HG03097 (cell line): Measurements from ENCODE around the gene ASB3.
"Not testable (repeated sequence)": the region's sequence is repeated elsewhere in the genome, so short reads cannot be mapped to it uniquely, and the experiment has no call there.

ENCODE experiments used
- ATAC-seq: cut with Tn5 transposase; IDR thresholded peaks from one replicate; pipeline ENCODE4 v1.9.1; 2021; ENCODE audit not compliant: unreplicated experiment, low FRiP score

Gene ASB3

GRCh38 chr2:53787614-53788289, 999 bp upstream of the ASB3 start:
- peak; percentile 20 for ATAC-seq

- ATAC-seq = peak; percentile 0
Observed at GRCh38 chr2:53786352-53786704, 425 bp downstream of the ASB3 start.

DNA sequence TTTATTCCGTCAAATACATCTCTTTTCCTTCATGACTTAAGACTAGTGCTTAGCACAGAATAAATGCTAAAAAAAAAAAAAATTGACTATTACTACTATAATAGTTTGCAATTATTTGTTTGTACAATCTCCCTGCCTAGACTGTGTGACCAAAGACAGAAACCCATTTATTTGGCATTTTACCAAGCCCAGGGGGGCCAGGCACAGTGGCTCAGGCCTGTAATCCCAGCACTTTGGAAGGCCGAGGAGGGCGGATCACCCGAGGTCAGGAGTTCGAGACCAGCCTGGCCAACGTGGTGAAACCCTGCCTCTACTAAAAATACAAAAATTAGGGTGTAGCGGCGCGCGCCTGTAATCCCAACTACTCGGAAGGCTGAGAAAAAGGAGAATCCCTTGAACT, 1.4 kb downstream of the ASB3 start:
- ATAC-seq = no peak

- no peak for ATAC-seq
Observed at GRCh38 chr2:53784436-53784835, 2.3 kb downstream of the ASB3 start.

- no peak for ATAC-seq
Observed at GRCh38 chr2:53782676-53783075, 4.1 kb downstream of the ASB3 start.

DNA sequence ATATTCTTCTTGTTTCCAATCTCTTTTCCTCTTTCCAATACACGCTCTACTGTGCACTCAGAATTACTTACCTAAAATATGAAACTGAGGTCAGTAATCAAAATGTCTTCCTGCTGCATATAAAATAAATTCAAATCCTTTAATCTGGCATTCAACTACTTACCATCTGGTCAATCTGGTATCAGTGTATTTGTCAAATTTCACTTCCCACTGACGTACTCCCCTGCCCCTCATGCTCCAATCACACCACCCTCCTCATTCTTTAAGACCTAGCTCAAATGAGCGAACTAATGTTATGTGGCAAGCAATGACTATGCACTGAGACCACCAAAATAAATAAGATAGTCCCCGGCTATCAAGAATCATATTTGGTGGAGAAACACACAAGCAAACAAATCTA, 6.7 kb downstream of the ASB3 start:
- no peak for ATAC-seq

- no peak for ATAC-seq
Observed at GRCh38 chr2:53778536-53779162, 8.1 kb downstream of the ASB3 start.

- no peak for ATAC-seq
Observed at GRCh38 chr2:53777134-53777533, 9.6 kb downstream of the ASB3 start.

DNA sequence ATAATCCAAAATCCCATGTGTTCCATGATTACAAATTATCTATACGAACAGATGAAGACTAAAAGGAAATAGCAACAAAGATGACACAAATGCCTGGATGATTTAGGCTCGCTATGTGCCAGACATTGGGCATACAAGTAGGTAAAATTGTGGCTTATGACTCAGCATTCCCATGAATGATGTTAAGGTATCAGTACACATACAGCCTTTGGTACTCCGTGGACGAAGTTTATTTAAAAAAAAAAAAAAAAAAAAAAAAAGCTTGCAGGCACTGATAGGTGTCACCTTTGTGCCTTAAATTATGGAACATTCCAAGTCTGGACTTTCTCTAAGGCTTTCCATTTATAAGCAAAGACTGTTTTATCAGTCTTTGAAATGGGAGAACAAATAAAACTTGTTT, 16.5 kb downstream of the ASB3 start:
- ATAC-seq = no peak

- no peak for ATAC-seq
Observed at GRCh38 chr2:53769318-53769945, 17.3 kb downstream of the ASB3 start.

DNA sequence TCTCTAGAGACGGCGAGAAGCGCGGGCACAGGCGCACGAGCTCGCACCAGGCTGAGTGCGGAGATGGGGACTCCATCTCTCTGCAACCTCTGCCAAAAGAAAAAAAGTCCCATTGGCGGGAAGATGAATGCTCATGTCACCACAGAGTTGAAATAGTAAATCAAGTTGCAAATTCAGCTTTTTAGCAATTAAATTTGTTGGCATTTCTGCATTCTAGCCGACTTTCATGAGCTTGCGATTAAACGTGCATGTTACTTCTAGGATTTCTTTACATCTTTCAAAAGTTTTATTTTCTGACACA, 18.6 kb downstream of the ASB3 start:
- peak; percentile 28 for ATAC-seq

DNA sequence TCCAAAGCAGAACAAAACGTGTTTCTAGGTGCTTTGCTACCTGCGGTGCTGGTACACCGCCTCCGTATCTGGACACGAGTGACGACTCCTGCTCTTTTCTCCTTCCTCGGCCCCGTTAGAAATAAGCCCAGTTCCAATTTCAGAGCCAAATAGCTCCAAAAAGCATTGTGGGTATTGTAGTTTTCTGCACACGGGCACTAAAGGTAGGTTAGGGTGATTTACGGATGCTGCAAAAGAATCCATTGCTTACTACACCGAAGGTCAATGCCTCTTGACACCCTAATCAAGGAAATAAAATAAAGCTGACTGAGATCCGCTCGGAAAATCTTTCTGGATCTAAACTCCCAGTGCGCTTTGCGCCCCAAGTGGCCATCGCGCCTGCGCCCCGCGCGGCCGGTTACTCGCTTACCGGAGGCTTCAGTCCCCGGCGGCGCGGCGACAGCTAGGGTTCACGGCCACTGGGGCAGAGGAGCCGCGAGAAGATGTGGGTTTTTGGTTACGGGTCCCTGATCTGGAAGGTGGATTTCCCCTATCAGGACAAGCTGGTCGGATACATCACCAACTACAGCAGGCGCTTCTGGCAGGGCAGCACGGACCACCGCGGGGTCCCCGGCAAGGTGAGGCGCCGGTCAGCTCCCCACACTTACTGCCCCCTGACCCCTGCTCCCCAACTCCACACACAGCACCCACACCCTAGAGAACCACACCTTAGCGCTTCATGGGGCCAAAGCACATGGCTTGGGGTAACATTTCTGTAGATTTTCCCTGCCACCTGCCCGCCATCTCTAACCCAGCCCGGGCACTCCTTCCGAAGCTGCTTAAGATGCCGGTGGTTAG, 19.1 kb downstream of the ASB3 start, which contains the start of gene CHAC2:
Gene CHAC2, plus strand, starts transcription at position 400 of the 837 bp plus-strand sequence. Its CDS starts 83 bp downstream, at position 483.
- peak; percentile 92 for ATAC-seq

GRCh38 chr2:53765767-53766166, 21.0 kb downstream of the ASB3 start:
- ATAC-seq = no peak

GRCh38 chr2:53757206-53757605, 29.5 kb downstream of the ASB3 start:
- not testable (repeated sequence) for ATAC-seq

- no peak for ATAC-seq
Observed at GRCh38 chr2:53756644-53757043, 30.1 kb downstream of the ASB3 start.

- no peak for ATAC-seq
Observed at GRCh38 chr2:53755121-53755520, 31.6 kb downstream of the ASB3 start.

- ATAC-seq = no peak
Observed at GRCh38 chr2:53753041-53753440, 33.7 kb downstream of the ASB3 start.

DNA sequence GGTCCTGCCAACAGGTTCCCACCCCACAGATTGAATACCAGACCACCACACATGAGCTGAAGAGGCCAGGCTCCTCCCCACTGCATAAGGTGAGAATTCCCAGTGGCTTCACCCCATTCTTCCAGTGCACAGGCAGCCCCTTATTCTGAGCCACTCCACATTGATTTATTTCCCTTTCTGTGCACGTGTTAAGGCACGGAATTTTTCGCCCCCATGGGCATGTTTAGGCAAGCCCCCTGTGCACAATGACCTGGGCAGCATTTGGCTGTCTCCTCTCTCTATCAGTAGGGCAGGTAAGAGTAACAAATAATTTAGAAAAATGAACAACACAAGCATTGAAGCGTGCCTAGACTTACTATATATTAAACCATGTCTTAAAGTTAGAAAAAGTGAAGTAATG, 34.4 kb downstream of the ASB3 start:
- no peak for ATAC-seq

GRCh38 chr2:53751728-53752127, 35.0 kb downstream of the ASB3 start:
- peak; percentile 83 for ATAC-seq

DNA sequence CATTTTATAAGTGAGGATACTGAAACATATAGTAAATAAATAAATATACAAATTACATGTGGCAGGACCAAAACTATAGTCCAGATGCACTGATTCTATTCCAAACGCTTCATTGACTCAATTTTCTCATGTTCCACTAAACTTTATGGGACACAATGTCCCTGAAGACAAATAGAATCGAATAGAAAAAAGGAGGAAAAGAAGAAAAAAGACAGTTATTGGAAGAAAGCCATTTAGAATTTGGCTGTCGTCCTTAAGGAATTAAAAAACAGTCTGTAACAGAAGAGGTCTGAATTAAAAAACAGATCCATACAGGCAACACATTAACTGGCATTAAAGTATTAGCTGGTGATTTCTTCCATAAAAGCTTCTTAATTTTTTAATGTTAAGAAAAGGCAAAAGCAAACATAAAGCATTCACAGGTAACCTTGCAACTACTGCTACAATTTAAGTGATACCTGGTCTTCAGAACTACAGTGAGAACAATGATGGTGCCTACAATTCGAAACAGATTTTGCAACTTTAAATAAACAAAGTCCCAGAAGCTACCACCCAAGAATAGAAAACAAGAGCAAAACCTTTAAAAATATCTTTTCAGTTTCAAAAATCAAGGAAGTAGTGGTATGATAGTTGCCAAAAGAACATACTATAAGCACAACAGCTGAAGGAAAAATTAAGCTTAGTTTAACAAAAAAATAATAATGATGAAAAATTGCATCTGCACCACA, 36.5 kb downstream of the ASB3 start:
- ATAC-seq = no peak
